Measurements from ENCODE around the gene PAFAH1B2. TPM values are rescaled to one million over a fixed set of nuclear protein-coding genes. Genes with fewer than 3 reads are reported as not detected.

PAFAH1B2 gene
- total and polyA plus RNA-seq, 4 donors = 22.2 to 73.1 (median 47.3) TPM

DNA sequence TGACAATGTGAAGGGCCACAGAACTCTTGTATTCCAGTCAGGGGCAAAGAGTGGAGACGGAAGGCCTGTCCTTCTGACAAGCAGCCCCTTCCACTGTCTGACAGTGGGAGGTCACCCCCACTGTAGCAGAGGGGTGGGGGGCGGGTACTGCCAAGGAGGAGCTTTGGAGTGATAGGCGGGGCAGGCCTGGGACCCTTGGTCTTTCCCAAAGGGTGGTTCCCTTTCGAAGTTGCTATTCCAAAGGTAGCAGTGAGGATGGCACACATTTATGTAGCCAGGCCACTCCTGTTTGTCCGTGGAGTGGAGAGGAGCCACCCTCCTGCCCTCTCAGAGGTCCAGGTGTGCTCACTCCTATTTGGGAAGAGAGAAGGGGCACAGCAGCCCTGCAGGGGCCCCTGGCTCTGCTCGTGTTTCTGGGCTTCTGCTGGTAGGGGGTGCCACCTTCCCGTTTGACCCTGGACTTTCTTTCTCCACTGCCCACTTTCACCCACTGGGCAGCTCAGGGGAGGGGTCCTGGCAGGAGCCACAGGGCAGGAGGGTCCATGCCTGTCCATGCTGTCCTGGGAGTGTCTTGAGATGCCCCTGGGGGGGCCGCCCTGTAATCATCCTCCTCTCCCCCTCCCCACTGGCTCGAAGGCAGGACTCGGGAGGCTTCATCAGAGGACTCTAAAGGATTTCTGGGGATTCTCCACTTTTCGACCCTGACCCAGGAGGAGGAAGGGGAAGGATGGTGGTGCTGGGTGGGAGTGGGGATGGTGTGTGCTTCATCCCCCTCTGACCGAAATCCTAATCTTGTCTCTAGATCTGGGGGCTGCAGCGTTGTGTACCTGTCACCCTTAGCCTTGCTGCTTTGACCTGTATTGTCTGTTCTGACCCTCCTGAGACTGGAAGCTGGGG, 56.1 kb downstream of the PAFAH1B2 start:
- Histone ChIP-seq H3K36me3 (ENCODE audit: control insufficient read depth in 4 of 4, insufficient read depth in 4 of 4, low read length in 4 of 4) (peaks cover 0 to 27% (median 2%) of the 10 kb centered on the region in 4 donors), H3K9ac (ENCODE audit: insufficient read depth in 1 of 2, low read length in 2 of 2) (no peak overlapping the region), H3K4me3 (peak overlapping the region; percentile 29), H3K9me3 (ENCODE audit: control insufficient read depth in 4 of 4, insufficient read depth in 3 of 4, low read length in 3 of 4) (no peaks in the 10 kb centered on the region), H3K4me1 (ENCODE audit: control insufficient read depth in 5 of 5, insufficient read depth in 5 of 5, low read length in 5 of 5) (peaks cover 0 to 23% (median 0%) of the 10 kb centered on the region in 5 donors), H3K27ac (ENCODE audit: low read depth in 1 of 2, low read length in 1 of 2) (peak overlapping the region; percentile 14 to 77), H3K27me3 (ENCODE audit: control insufficient read depth in 3 of 3, insufficient read depth in 3 of 3, low read length in 2 of 3) (no peaks in the 10 kb centered on the region)
- TF ChIP-seq, protein P1, sequence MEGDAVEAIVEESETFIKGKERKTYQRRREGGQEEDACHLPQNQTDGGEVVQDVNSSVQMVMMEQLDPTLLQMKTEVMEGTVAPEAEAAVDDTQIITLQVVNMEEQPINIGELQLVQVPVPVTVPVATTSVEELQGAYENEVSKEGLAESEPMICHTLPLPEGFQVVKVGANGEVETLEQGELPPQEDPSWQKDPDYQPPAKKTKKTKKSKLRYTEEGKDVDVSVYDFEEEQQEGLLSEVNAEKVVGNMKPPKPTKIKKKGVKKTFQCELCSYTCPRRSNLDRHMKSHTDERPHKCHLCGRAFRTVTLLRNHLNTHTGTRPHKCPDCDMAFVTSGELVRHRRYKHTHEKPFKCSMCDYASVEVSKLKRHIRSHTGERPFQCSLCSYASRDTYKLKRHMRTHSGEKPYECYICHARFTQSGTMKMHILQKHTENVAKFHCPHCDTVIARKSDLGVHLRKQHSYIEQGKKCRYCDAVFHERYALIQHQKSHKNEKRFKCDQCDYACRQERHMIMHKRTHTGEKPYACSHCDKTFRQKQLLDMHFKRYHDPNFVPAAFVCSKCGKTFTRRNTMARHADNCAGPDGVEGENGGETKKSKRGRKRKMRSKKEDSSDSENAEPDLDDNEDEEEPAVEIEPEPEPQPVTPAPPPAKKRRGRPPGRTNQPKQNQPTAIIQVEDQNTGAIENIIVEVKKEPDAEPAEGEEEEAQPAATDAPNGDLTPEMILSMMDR (IDR thresholded peaks at IDR 0.05; ENCODE audit: control extremely low read depth, extremely low read depth) = no peak
- no peak for ATAC-seq (ENCODE audit: insufficient read depth, low FRiP score)
- DNase-seq = no peak
- 63 to 72% methylated on average over 13 of the region's 13 CpGs for WGBS, 2 donors

DNA sequence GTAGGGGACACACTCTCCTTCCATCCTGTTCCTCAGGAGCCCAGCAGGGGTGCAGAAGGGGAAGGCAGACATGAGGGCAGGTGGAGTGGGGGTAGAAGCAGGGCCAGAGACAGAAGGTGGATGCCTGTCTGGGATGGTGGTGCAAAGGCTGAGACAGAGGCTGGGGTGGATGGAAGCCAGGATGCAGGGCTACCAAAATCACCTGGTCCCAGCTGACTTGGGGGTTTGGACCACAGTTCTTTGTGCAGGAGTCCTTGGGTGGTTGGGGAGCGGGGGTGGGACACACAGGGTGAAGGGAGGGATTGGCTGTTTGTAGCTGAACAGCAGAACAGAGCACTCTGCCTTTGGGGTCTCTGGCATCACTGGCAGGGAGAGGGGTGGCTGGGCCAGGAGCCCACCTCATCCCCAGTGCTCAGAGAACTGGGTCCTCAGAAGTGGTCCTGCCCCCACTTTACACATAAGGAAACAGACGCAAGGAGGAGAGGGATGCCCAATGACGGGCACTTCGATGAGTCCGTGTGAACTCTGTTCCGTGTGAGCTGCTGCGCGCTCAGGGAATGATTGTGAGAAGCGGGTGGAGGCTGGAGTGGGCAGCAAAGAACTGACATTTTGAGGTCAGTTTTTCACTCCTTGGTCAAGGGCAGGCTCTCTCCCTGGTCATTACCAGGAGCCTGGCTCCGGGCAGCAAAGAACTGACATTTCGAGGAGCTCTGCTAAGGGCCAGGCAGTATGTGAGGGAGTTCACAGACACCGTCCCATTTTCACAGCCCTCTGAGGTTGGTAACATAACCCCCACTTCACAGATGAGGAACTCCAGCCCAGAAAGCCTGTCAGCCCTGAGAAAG, 56.9 kb downstream of the PAFAH1B2 start:
- H3K4me1 ChIP-seq (ENCODE audit: control insufficient read depth in 5 of 5, insufficient read depth in 5 of 5, low read length in 5 of 5) = peaks cover 0 to 25% (median 0%) of the 10 kb centered on the region in 5 donors
- H3K9ac ChIP-seq (ENCODE audit: insufficient read depth in 1 of 2, low read length in 2 of 2) = no peak overlapping the region
- 79 to 85% methylated on average over 12 of the region's 12 CpGs for WGBS, 2 donors
- H3K36me3 ChIP-seq (ENCODE audit: control insufficient read depth in 4 of 4, insufficient read depth in 4 of 4, low read length in 4 of 4) = peaks cover 0 to 28% (median 2%) of the 10 kb centered on the region in 4 donors
- peak overlapping the region in 1 of 2 donors; percentile 63 for H3K27ac ChIP-seq (ENCODE audit: low read depth in 1 of 2, low read length in 1 of 2)
- H3K27me3 ChIP-seq (ENCODE audit: control insufficient read depth in 3 of 3, insufficient read depth in 3 of 3, low read length in 2 of 3) = no peaks in the 10 kb centered on the region
- TF ChIP-seq, protein P1 (IDR thresholded peaks at IDR 0.05; ENCODE audit: control extremely low read depth, extremely low read depth) = no peak
- H3K9me3 ChIP-seq (ENCODE audit: control insufficient read depth in 4 of 4, insufficient read depth in 3 of 4, low read length in 3 of 4) = no peaks in the 10 kb centered on the region
- H3K4me3 ChIP-seq = peak overlapping the region; percentile 27
- no peak for ATAC-seq (ENCODE audit: insufficient read depth, low FRiP score)
- DNase-seq = no peak

DNA sequence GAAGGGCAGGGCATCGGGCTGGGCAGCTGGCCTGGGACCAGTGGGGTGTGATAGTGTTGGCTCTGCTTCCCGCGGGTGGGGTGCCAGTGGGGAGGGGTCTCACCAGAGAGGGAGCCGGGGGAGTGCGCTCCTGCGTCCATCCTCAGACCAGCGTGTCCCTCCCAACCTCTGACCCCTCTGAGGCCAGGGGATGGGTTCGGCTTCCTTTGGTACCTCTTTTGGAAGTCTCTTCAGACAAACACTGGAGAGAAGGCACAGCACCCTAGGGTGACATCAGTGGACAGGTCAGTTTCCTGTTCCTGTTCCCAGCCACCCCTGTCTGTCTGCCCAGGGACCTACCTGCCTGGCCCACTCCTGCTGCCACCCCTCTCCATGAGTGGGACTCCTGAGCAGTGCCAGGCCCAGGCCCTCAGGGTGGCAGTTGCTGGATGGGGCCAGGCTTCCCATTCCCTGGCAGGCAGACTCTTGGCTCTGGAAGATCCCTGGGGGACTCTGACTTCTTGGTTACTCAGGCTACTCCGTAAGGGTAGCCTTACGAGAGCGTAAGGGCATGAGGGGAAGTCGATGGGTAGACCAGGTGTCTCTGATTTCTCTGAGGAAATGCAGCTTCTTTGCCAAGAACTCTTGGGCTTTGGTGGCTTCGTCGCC, 57.7 kb downstream of the PAFAH1B2 start:
- H3K36me3 ChIP-seq (ENCODE audit: control insufficient read depth in 4 of 4, insufficient read depth in 4 of 4, low read length in 4 of 4) = peaks cover 0 to 25% (median 2%) of the 10 kb centered on the region in 4 donors
- H3K27me3 ChIP-seq (ENCODE audit: control insufficient read depth in 3 of 3, insufficient read depth in 3 of 3, low read length in 2 of 3) = no peaks in the 10 kb centered on the region
- peak overlapping the region in 1 of 2 donors; percentile 63 for H3K27ac ChIP-seq (ENCODE audit: low read depth in 1 of 2, low read length in 1 of 2)
- TF ChIP-seq, protein P1 (IDR thresholded peaks at IDR 0.05; ENCODE audit: control extremely low read depth, extremely low read depth) = no peak
- peaks cover 0 to 25% (median 0%) of the 10 kb centered on the region in 5 donors for H3K4me1 ChIP-seq (ENCODE audit: control insufficient read depth in 5 of 5, insufficient read depth in 5 of 5, low read length in 5 of 5)
- DNase-seq (no peak), ATAC-seq (ENCODE audit: insufficient read depth, low FRiP score) (no peak)
- no peaks in the 10 kb centered on the region for H3K9me3 ChIP-seq (ENCODE audit: control insufficient read depth in 4 of 4, insufficient read depth in 3 of 4, low read length in 3 of 4)
- H3K4me3 ChIP-seq = peak overlapping the region; percentile 23
- 68 to 72% methylated on average over 14 of the region's 14 CpGs for WGBS, 2 donors
- H3K9ac ChIP-seq (ENCODE audit: insufficient read depth in 1 of 2, low read length in 2 of 2) = no peak overlapping the region
